Neural progenitor cell (in vitro differentiated cells): ENCODE results near the gene GPATCH4. TPM values are rescaled to one million over a fixed set of nuclear protein-coding genes. Genes with fewer than 3 reads are reported as not detected.

ENCODE experiments used
- DNase-seq: peaks from one replicate; pipeline ENCODE4 v3.0.0-alpha.2; 2016; ENCODE audit warnings: low spot score
- H2AFZ ChIP-seq: fragments of 200-600 bp; sonication (generic); replicated peaks from 2 replicates; pipeline ENCODE4 v1.6.1; 2016; ENCODE audit warnings: antibody characterized with exemption
- H3F3A ChIP-seq: fragments of 200-600 bp; sonication (generic); 2 replicates; pipeline ENCODE4 v1.6.1; 2016; ENCODE audit warnings: antibody characterized with exemption, low read depth
- H3K27ac ChIP-seq: fragments of 200-600 bp; sonication (generic); 2 replicates; pipeline ENCODE4 v1.5.1; 2016; ENCODE audit warnings: mild to moderate bottlenecking
- H3K27me3 ChIP-seq: fragments of 200-600 bp; sonication (generic); 2 replicates; pipeline ENCODE4 v1.6.1; 2016; ENCODE audit warnings: mild to moderate bottlenecking, moderate library complexity
- H3K36me3 ChIP-seq: fragments of 200-600 bp; sonication (generic); 2 replicates; pipeline ENCODE4 v1.5.1; 2016
- H3K4me1 ChIP-seq: fragments of 200-600 bp; sonication (generic); 2 replicates; pipeline ENCODE4 v1.6.1; 2016; ENCODE audit warnings: mixed run types
- H3K4me2 ChIP-seq: fragments of 200-600 bp; sonication (generic); 2 replicates; pipeline ENCODE4 v1.6.1; 2016
- H3K4me3 ChIP-seq: fragments of 200-600 bp; sonication (generic); 2 replicates; pipeline ENCODE4 v1.5.1; 2016
- H3K79me2 ChIP-seq: fragments of 200-600 bp; sonication (generic); 2 replicates; pipeline ENCODE4 v1.6.1; 2016; ENCODE audit warnings: low read depth
- H3K9ac ChIP-seq: fragments of 200-600 bp; sonication (generic); 2 replicates; pipeline ENCODE4 v1.6.1; 2016
- H3K9me3 ChIP-seq: fragments of 200-600 bp; sonication (generic); 2 replicates; pipeline ENCODE4 v1.5.1; 2016; ENCODE audit warnings: low read depth
- H4K20me1 ChIP-seq: fragments of 200-600 bp; sonication (generic); 2 replicates; pipeline ENCODE4 v1.6.1; 2016; ENCODE audit warnings: low read depth
- H3K27ac Mint-ChIP-seq: 3 replicates; pipeline ENCODE4 v1.8.0; 2021; ENCODE audit warnings: mixed read lengths
- H3K27me3 Mint-ChIP-seq: 2 replicates; pipeline ENCODE4 v1.8.0; 2022; ENCODE audit warnings: low read depth, mild to moderate bottlenecking, inconsistent platforms, moderate library complexity, mixed read lengths; ENCODE audit not compliant: insufficient read depth
- H3K36me3 Mint-ChIP-seq: 3 replicates; pipeline ENCODE4 v1.8.0; 2021; ENCODE audit warnings: mixed read lengths
- H3K4me1 Mint-ChIP-seq: 3 replicates; pipeline ENCODE4 v1.8.0; 2021; ENCODE audit warnings: mixed read lengths
- H3K4me3 Mint-ChIP-seq: 3 replicates; pipeline ENCODE4 v1.8.0; 2021; ENCODE audit warnings: mild to moderate bottlenecking, moderate library complexity, mixed read lengths
- H3K9me3 Mint-ChIP-seq: 3 replicates; pipeline ENCODE4 v1.8.0; 2020; ENCODE audit warnings: mixed read lengths
- CTCF ChIP-seq: fragments of 200-600 bp; sonication (generic); IDR thresholded peaks from 2 replicates; pipeline ENCODE4 v1.5.1; 2017; ENCODE audit warnings: antibody characterized with exemption, mild to moderate bottlenecking
- EZH2 ChIP-seq: fragments of 200-600 bp; sonication (generic); IDR thresholded peaks from 2 replicates; pipeline ENCODE4 v1.6.1; 2017; ENCODE audit warnings: antibody characterized with exemption, mild to moderate bottlenecking, moderate library complexity
- EZH2phosphoT487 ChIP-seq: fragments of 200-600 bp; sonication (generic); IDR thresholded peaks from 2 replicates; pipeline ENCODE4 v1.6.1; 2017; ENCODE audit warnings: antibody characterized with exemption
- total RNA-seq: library from RNA; depleted of rRNA; stranded (reverse); fragments of >200 nt; gene quantifications from 2 replicates; pipeline ENCODE4 v1.2.3, GENCODE V29; 2015; ENCODE audit warnings: low replicate concordance

The GPATCH4 gene
- total RNA-seq, 1 donor from 2014 or later: 17.2 TPM

- peak overlapping the region; percentile 70 for H2AFZ ChIP-seq
- H3K27ac Mint-ChIP-seq: peak overlapping the region; percentile 83
- TF ChIP-seq CTCF (peak; percentile 76), EZH2 (no peak)
- no peak overlapping the region for H3K4me2 ChIP-seq
- H3K27me3 Mint-ChIP-seq: peaks cover 15% of the 10 kb centered on the region
- H3K9me3 Mint-ChIP-seq: no peaks in the 10 kb centered on the region
- no peaks in the 10 kb centered on the region for H3K4me1 ChIP-seq
- no peaks in the 10 kb centered on the region for H3K79me2 ChIP-seq
- no peak overlapping the region for H3K9ac ChIP-seq
- peaks cover 3% of the 10 kb centered on the region for H3K4me1 Mint-ChIP-seq
- H3K36me3 ChIP-seq: no peaks in the 10 kb centered on the region
- H3K27ac ChIP-seq: no peak overlapping the region
- H3F3A ChIP-seq: no peaks in the 10 kb centered on the region
- H4K20me1 ChIP-seq: no peaks in the 10 kb centered on the region
- peak overlapping the region; percentile 44 for H3K4me3 Mint-ChIP-seq
- H3K9me3 ChIP-seq: no peaks in the 10 kb centered on the region
- no peak overlapping the region for H3K4me3 ChIP-seq
- peak; percentile 86 for DNase-seq
- H3K27me3 ChIP-seq: no peaks in the 10 kb centered on the region
- no peaks in the 10 kb centered on the region for H3K36me3 Mint-ChIP-seq
These were observed 17.3 kb downstream of the GPATCH4 start for GRCh38 chr1:156583821-156584622.

- H3K36me3 Mint-ChIP-seq: no peaks in the 10 kb centered on the region
- H3K4me1 Mint-ChIP-seq: peaks cover 11% of the 10 kb centered on the region
- H3K27me3 Mint-ChIP-seq: peaks cover 15% of the 10 kb centered on the region
- no peak overlapping the region for H2AFZ ChIP-seq
- no peaks in the 10 kb centered on the region for H3K27me3 ChIP-seq
- H4K20me1 ChIP-seq: no peaks in the 10 kb centered on the region
- no peaks in the 10 kb centered on the region for H3K36me3 ChIP-seq
- H3K4me2 ChIP-seq: no peak overlapping the region
- H3K9me3 Mint-ChIP-seq: no peaks in the 10 kb centered on the region
- no peak overlapping the region for H3K27ac ChIP-seq
- no peaks in the 10 kb centered on the region for H3K9me3 ChIP-seq
- H3K4me3 ChIP-seq: no peak overlapping the region
- no peak overlapping the region for H3K4me3 Mint-ChIP-seq
- no peaks in the 10 kb centered on the region for H3K79me2 ChIP-seq
- DNase-seq: no peak
- H3K27ac Mint-ChIP-seq: peak overlapping the region; percentile 79
- H3K4me1 ChIP-seq: no peaks in the 10 kb centered on the region
- H3F3A ChIP-seq: no peaks in the 10 kb centered on the region
- no peak overlapping the region for H3K9ac ChIP-seq
- TF ChIP-seq EZH2phosphoT487: no peak
- no peak for TF ChIP-seq EZH2
- TF ChIP-seq CTCF: no peak
These were observed 18.8 kb downstream of the GPATCH4 start for GRCh38 chr1:156582388-156583017.

GRCh38 chr1:156581661-156582387 lies 19.5 kb downstream of the GPATCH4 start:
- TF ChIP-seq EZH2 (no peak), EZH2phosphoT487 (no peak), CTCF (no peak)
- Mint-ChIP-seq H3K9me3 (no peaks in the 10 kb centered on the region), H3K4me3 (no peak overlapping the region), H3K4me1 (peaks cover 11% of the 10 kb centered on the region), H3K27me3 (peaks cover 15% of the 10 kb centered on the region), H3K36me3 (no peaks in the 10 kb centered on the region), H3K27ac (peak overlapping the region; percentile 79)
- H3K4me3 ChIP-seq: no peak overlapping the region
- no peaks in the 10 kb centered on the region for H3K79me2 ChIP-seq
- no peaks in the 10 kb centered on the region for H3K9me3 ChIP-seq
- H4K20me1 ChIP-seq: no peaks in the 10 kb centered on the region
- no peak overlapping the region for H2AFZ ChIP-seq
- no peak for DNase-seq
- no peak overlapping the region for H3K27ac ChIP-seq
- H3K27me3 ChIP-seq: no peaks in the 10 kb centered on the region
- H3K4me1 ChIP-seq: no peaks in the 10 kb centered on the region
- no peaks in the 10 kb centered on the region for H3K36me3 ChIP-seq
- H3K9ac ChIP-seq: no peak overlapping the region
- H3K4me2 ChIP-seq: no peak overlapping the region
- no peaks in the 10 kb centered on the region for H3F3A ChIP-seq
